HG03558 (cell line): ENCODE data around the gene MAP3K13.

Source experiments
- ATAC-seq: cut with Tn5 transposase; IDR thresholded peaks from one replicate; pipeline ENCODE4 v1.9.1; 2021; ENCODE audit warnings: moderate number of reproducible peaks; ENCODE audit not compliant: unreplicated experiment; ENCODE audit errors: extremely low read depth

The MAP3K13 gene

GRCh38 chr3:185362850-185363661 lies at the start of gene MAP3K13:
MAP3K13 (plus strand) TSS chr3:185363136; CDS start chr3:185428582, 65,446 bp downstream.
- ATAC-seq: peak; percentile 93

- no peak for ATAC-seq
Measured at GRCh38 chr3:185313693-185314246, 49.2 kb upstream of the MAP3K13 start.

GRCh38 chr3:185316740-185317412 lies 46.1 kb upstream of the MAP3K13 start:
- ATAC-seq: no peak

- no peak for ATAC-seq
Measured at GRCh38 chr3:185317674-185318073, 45.3 kb upstream of the MAP3K13 start.

GRCh38 chr3:185318141-185318540 lies 44.8 kb upstream of the MAP3K13 start:
- no peak for ATAC-seq

GRCh38 chr3:185319801-185320200 lies 43.1 kb upstream of the MAP3K13 start:
- ATAC-seq: no peak

GRCh38 chr3:185320949-185321348 lies 42.0 kb upstream of the MAP3K13 start:
- no peak for ATAC-seq

- ATAC-seq: no peak
Measured at GRCh38 chr3:185322101-185322719, 40.7 kb upstream of the MAP3K13 start.

GRCh38 chr3:185325946-185326791 lies 36.8 kb upstream of the MAP3K13 start:
- no peak for ATAC-seq

GRCh38 chr3:185327062-185327461 lies 35.9 kb upstream of the MAP3K13 start:
- ATAC-seq: no peak

GRCh38 chr3:185328324-185329004 lies 34.5 kb upstream of the MAP3K13 start:
- ATAC-seq: no peak

GRCh38 chr3:185330238-185330637 lies 32.7 kb upstream of the MAP3K13 start:
- no peak for ATAC-seq

GRCh38 chr3:185330644-185331043 lies 32.3 kb upstream of the MAP3K13 start:
- ATAC-seq: no peak

- peak; percentile 99 for ATAC-seq
Measured at GRCh38 chr3:185332026-185332735, 30.8 kb upstream of the MAP3K13 start.

- ATAC-seq: no peak
Measured at GRCh38 chr3:185335799-185336198, 27.1 kb upstream of the MAP3K13 start.

GRCh38 chr3:185337231-185337816 lies 25.6 kb upstream of the MAP3K13 start:
- no peak for ATAC-seq

- no peak for ATAC-seq
Measured at GRCh38 chr3:185339945-185340344, 23.0 kb upstream of the MAP3K13 start.

- ATAC-seq: no peak
Measured at GRCh38 chr3:185340751-185341150, 22.2 kb upstream of the MAP3K13 start.
